Liver (tissue), 9 donors: Measurements from ENCODE around the gene RET. TPM values are rescaled to one million over a fixed set of nuclear protein-coding genes. Genes with fewer than 3 reads are reported as not detected.

Experiments
- DNase-seq: peaks from one replicate; pipeline ENCODE4 v3.0.0-alpha.2; 2017; ENCODE audit warnings: low spot score
- H3K27ac ChIP-seq, 2 donors: one replicate each; pipeline ENCODE4 v1.7.0; 2013; ENCODE audit warnings: inconsistent platforms in 2 of 2, low read length in 2 of 2, control low read depth in 1 of 2, low read depth in 1 of 2, mild to moderate bottlenecking in 1 of 2
- H3K27me3 ChIP-seq, 4 donors: one replicate each; pipeline versions ENCODE4 v1.6.1 to v1.7.0; 2013; ENCODE audit warnings: low read length in 3 of 4, inconsistent platforms in 1 of 4, mild to moderate bottlenecking in 1 of 4, moderate library complexity in 1 of 4; ENCODE audit not compliant: control insufficient read depth in 4 of 4, insufficient read depth in 4 of 4
- H3K36me3 ChIP-seq, 4 donors: one replicate each; pipeline versions ENCODE4 v1.6.1 to v1.7.0; 2013; ENCODE audit warnings: low read length in 3 of 4, mild to moderate bottlenecking in 3 of 4, low read depth in 1 of 4, moderate library complexity in 1 of 4; ENCODE audit not compliant: control insufficient read depth in 4 of 4, insufficient read depth in 3 of 4
- H3K4me1 ChIP-seq, 4 donors: one replicate each; pipeline versions ENCODE4 v1.6.1 to v1.7.0; 2013; ENCODE audit warnings: low read length in 3 of 4, mild to moderate bottlenecking in 3 of 4, moderate library complexity in 1 of 4; ENCODE audit not compliant: control insufficient read depth in 4 of 4, insufficient read depth in 4 of 4
- H3K4me3 ChIP-seq, 3 donors: one replicate each; pipeline versions ENCODE4 v1.6.1 to v1.7.0; 2013; ENCODE audit warnings: low read length in 3 of 3, control low read depth in 1 of 3, low read depth in 1 of 3, mild to moderate bottlenecking in 1 of 3
- H3K9ac ChIP-seq, 2 donors: one replicate each; pipeline ENCODE4 v1.7.0; 2013; ENCODE audit warnings: low read length in 2 of 2, mild to moderate bottlenecking in 2 of 2, moderate library complexity in 2 of 2, control low read depth in 1 of 2, low read depth in 1 of 2
- H3K9me3 ChIP-seq, 4 donors: one replicate each; pipeline versions ENCODE4 v1.6.1 to v1.7.0; 2013; ENCODE audit warnings: low read length in 3 of 4; ENCODE audit not compliant: control insufficient read depth in 4 of 4
- ATF3 ChIP-seq: IDR thresholded peaks from 2 replicates; pipeline ENCODE4 v1.6.1; 2016; ENCODE audit warnings: antibody characterized with exemption
- EGR1 ChIP-seq, 2 donors: IDR thresholded peaks; 2 replicates each; pipeline ENCODE4 v1.6.1; 2016 to 2018; ENCODE audit warnings: antibody characterized with exemption in 2 of 2, low read depth in 2 of 2
- FOXA1 ChIP-seq: IDR thresholded peaks from 2 replicates; pipeline ENCODE4 v1.6.1; 2016; ENCODE audit warnings: antibody characterized with exemption
- FOXA2 ChIP-seq: IDR thresholded peaks from 2 replicates; pipeline ENCODE4 v1.6.1; 2016; ENCODE audit warnings: antibody characterized with exemption
- GABPA ChIP-seq, 2 donors: IDR thresholded peaks in 1 of 2; conservative IDR thresholded peaks in 1 of 2; 2 replicates each; pipeline ENCODE4 v1.6.1; 2016; ENCODE audit warnings: antibody characterized with exemption in 2 of 2, mild to moderate bottlenecking in 1 of 2, moderate library complexity in 1 of 2
- JUND ChIP-seq, 2 donors: IDR thresholded peaks; 2 replicates each; pipeline ENCODE4 v1.6.1; 2016; ENCODE audit warnings: antibody characterized with exemption in 2 of 2
- NR2F2 ChIP-seq: IDR thresholded peaks from 2 replicates; pipeline ENCODE4 v1.6.1; 2016; ENCODE audit warnings: antibody characterized with exemption
- RAD21 ChIP-seq, 2 donors: IDR thresholded peaks; 2 replicates each; pipeline ENCODE4 v1.6.1; 2016; ENCODE audit warnings: antibody characterized with exemption in 2 of 2, mild to moderate bottlenecking in 2 of 2
- TAF1 ChIP-seq: conservative IDR thresholded peaks from 2 replicates; pipeline ENCODE4 v1.6.1; 2016; ENCODE audit warnings: antibody characterized with exemption, mild to moderate bottlenecking
- ZBTB33 ChIP-seq: IDR thresholded peaks from 2 replicates; pipeline ENCODE4 v1.6.1; 2016; ENCODE audit warnings: antibody characterized with exemption
- WGBS: extraction: QIAGEN DNeasy Blood & Tissue Kit; methylation state at CpG from one replicate; pipeline ENCODE4 v1.1.7; 2013; 5-methylcytosine and 5-hydroxymethylcytosine counted together
- polyA plus RNA-seq, 2 donors: library from polyadenylated mRNA; stranded (reverse) in 1 of 2; unstranded in 1 of 2; fragments of 200-250 nt in 1 of 2; fragments of >200 nt in 1 of 2; fragmentation: Nextera tagmentation in 1 of 2; extraction: Ambion mirVana in 1 of 2; gene quantifications; one replicate each; pipeline versions ENCODE4 v1.2.1 to v1.2.3, GENCODE V29; 2013 to 2015
- total RNA-seq, 2 donors: library from RNA; depleted of rRNA; stranded (reverse); fragments of >200 nt; gene quantifications; one replicate each; pipeline ENCODE4 v1.2.3, GENCODE V29; 2014
- TF ChIP-seq, protein P1 (sequence below): IDR thresholded peaks from 2 replicates; pipeline ENCODE4 v1.6.1; 2016; ENCODE audit warnings: antibody characterized with exemption
- TF ChIP-seq, protein P2 (sequence below): IDR thresholded peaks from 2 replicates; pipeline ENCODE4 v1.6.1; 2016; ENCODE audit warnings: antibody characterized with exemption, mild to moderate bottlenecking
- donor health status: healthy.
- donor health status: healthy.
- donor health status: healthy.
- donor health status: healthy.
- donor health status: healthy.

Gene RET
- total and polyA plus RNA-seq, 4 donors = 0.09 to 2.5 (median 0.33) TPM; not detected in 1

DNA sequence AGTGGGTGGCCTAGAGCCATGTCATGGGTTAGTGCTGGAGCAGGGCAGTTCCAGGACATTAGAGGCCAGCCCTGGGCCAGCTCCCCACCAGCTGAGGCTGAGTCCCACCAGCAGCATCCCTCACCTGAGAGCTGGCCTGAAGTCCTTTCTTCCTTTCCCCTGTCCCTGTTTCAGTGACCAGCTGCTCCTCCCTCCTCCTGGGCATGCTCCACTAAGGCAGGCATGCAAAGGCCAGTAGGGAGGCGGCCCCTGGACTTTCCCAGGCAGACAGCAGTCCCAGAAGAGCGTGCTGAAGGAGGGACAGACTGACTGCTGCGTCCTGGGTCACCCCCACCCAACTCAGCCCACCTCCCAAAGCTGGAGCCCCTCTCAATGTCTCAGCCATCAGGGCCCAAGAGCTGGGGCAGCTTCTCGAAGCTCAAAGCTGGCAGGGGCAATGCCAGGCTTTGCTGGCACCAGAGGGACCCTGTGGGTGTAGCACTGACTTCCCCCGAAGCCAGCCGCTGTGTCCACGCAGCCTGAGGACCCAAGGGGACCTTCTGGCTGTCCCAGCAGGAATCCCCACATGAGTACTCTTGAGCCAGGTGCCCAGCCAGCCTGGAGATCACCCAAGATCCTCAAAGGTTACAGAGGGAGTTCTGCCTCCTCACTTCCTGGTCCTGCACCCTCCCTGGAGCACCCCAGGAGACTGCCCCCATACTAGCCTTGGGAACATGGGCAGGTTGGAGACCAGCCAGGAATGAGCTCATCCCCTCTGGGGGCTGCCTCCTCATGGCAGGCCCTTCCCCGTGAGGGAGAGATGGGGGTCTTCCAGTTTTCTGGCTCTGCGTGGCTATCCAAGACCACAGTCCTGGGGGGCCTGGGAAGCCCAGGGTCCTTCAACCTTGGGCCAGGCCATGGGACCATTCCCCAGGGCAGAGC is 35.2 kb upstream of the RET start (continued):
- TF ChIP-seq ZBTB33 (no peak), TAF1 (no peak), NR2F2 (no peak)

GRCh38 chr10:43042503-43043341 is 34.1 kb upstream of the RET start:
- Histone ChIP-seq H3K9ac (no peak overlapping the region), H3K27ac (no peak overlapping the region), H3K4me3 (no peak overlapping the region), H3K9me3 (no peaks in the 10 kb centered on the region), H3K4me1 (no peaks in the 10 kb centered on the region), H3K36me3 (no peaks in the 10 kb centered on the region), H3K27me3 (no peaks in the 10 kb centered on the region)
- WGBS = 90% methylated on average over 12 of the region's 12 CpGs
- no peak for DNase-seq
- TF ChIP-seq GABPA (IDR thresholded peaks at IDR 0.05 in 1 of 2, conservative IDR thresholded peaks at IDR 0.05 in 1 of 2) = no peak
- TF ChIP-seq FOXA1 = no peak
- TF ChIP-seq, protein P1, sequence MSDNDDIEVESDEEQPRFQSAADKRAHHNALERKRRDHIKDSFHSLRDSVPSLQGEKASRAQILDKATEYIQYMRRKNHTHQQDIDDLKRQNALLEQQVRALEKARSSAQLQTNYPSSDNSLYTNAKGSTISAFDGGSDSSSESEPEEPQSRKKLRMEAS = no peak
- no peak for TF ChIP-seq EGR1 (IDR thresholded peaks at IDR 0.05; ENCODE audit: low read depth in 2 of 2)
- no peak for TF ChIP-seq JUND (IDR thresholded peaks at IDR 0.05)
- TF ChIP-seq, protein P2, sequence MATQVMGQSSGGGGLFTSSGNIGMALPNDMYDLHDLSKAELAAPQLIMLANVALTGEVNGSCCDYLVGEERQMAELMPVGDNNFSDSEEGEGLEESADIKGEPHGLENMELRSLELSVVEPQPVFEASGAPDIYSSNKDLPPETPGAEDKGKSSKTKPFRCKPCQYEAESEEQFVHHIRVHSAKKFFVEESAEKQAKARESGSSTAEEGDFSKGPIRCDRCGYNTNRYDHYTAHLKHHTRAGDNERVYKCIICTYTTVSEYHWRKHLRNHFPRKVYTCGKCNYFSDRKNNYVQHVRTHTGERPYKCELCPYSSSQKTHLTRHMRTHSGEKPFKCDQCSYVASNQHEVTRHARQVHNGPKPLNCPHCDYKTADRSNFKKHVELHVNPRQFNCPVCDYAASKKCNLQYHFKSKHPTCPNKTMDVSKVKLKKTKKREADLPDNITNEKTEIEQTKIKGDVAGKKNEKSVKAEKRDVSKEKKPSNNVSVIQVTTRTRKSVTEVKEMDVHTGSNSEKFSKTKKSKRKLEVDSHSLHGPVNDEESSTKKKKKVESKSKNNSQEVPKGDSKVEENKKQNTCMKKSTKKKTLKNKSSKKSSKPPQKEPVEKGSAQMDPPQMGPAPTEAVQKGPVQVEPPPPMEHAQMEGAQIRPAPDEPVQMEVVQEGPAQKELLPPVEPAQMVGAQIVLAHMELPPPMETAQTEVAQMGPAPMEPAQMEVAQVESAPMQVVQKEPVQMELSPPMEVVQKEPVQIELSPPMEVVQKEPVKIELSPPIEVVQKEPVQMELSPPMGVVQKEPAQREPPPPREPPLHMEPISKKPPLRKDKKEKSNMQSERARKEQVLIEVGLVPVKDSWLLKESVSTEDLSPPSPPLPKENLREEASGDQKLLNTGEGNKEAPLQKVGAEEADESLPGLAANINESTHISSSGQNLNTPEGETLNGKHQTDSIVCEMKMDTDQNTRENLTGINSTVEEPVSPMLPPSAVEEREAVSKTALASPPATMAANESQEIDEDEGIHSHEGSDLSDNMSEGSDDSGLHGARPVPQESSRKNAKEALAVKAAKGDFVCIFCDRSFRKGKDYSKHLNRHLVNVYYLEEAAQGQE = no peak
- TF ChIP-seq ZBTB33 = no peak
- no peak for TF ChIP-seq RAD21 (IDR thresholded peaks at IDR 0.05)
- TF ChIP-seq FOXA2 = no peak
- TF ChIP-seq ATF3 = no peak
